Parathyroid adenoma (tissue), 2 donors: ENCODE results near the gene ZNF462.

Experiments used
- H2AFZ ChIP-seq: fragments of 300-600 bp; sonication (generic); one replicate; pipeline ENCODE4 v1.7.0; 2017; ENCODE audit warnings: antibody characterized with exemption, mild to moderate bottlenecking
- H3K27ac ChIP-seq: fragments of 300-600 bp; sonication (generic); one replicate; pipeline ENCODE4 v1.7.0; 2017
- H3K27me3 ChIP-seq: fragments of 300-600 bp; sonication (generic); one replicate; pipeline ENCODE4 v1.7.0; 2017; ENCODE audit warnings: low read length; ENCODE audit not compliant: control insufficient read depth, insufficient read depth
- H3K36me3 ChIP-seq: fragments of 300-600 bp; sonication (generic); one replicate; pipeline ENCODE4 v1.7.0; 2017; ENCODE audit warnings: low read length; ENCODE audit not compliant: control insufficient read depth, insufficient read depth
- H3K4me1 ChIP-seq: fragments of 300-600 bp; sonication (generic); one replicate; pipeline ENCODE4 v1.7.0; 2017; ENCODE audit warnings: control low read depth
- H3K4me2 ChIP-seq: fragments of 300-600 bp; sonication (generic); one replicate; pipeline ENCODE4 v1.7.0; 2017; ENCODE audit warnings: low read length
- H3K4me3 ChIP-seq: fragments of 300-600 bp; sonication (generic); one replicate; pipeline ENCODE4 v1.7.0; 2017; ENCODE audit warnings: low read depth, low read length
- H3K79me2 ChIP-seq: fragments of 300-600 bp; sonication (generic); one replicate; pipeline ENCODE4 v1.7.0; 2017; ENCODE audit warnings: control low read depth
- H3K9ac ChIP-seq: fragments of 300-600 bp; sonication (generic); one replicate; pipeline ENCODE4 v1.7.0; 2017; ENCODE audit warnings: mild to moderate bottlenecking
- H3K9me3 ChIP-seq: fragments of 300-600 bp; sonication (generic); one replicate; pipeline ENCODE4 v1.7.0; 2017; ENCODE audit warnings: low read length; ENCODE audit not compliant: control insufficient read depth
- CTCF ChIP-seq: fragments of 300-600 bp; sonication (generic); IDR thresholded peaks from one replicate; pipeline ENCODE4 v1.7.0; 2017; ENCODE audit warnings: antibody characterized with exemption, mild to moderate bottlenecking
- donor health status: primary hyperparathyroidism.

The ZNF462 gene

DNA sequence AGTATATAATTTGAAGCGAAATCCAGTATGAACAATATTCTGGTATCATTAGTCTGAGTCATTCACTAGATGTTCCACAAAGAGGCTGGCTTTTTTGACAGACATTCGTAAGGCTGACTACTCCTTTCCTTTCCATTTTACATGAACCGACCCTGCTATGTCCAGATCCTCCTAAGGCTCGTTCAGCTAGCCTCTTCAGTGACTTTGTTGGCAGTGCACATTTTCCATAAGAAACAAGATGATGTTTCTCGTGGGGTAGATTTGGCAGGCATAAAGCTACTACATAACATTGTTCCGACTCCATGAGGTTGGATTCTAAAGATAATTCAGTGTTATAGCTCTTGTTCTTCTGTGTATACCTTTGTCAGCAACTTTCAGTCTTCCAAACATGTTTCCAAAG, 49.0 kb downstream of the ZNF462 start:
- TF ChIP-seq CTCF, result no peak
- Histone ChIP-seq H3K9me3 (no peaks in the 10 kb centered on the region), H3K9ac (no peak overlapping the region), H3K27ac (no peak overlapping the region), H3K79me2 (peaks cover 6% of the 10 kb centered on the region), H3K4me1 (peaks cover 5% of the 10 kb centered on the region), H3K4me3 (no peak overlapping the region), H3K4me2 (peak overlapping the region; percentile 1), H3K36me3 (no peaks in the 10 kb centered on the region), H3K27me3 (no peaks in the 10 kb centered on the region), H2AFZ (no peak overlapping the region)

- no peak overlapping the region for H2AFZ ChIP-seq
- H3K27ac ChIP-seq, result no peak overlapping the region
- H3K36me3 ChIP-seq, result no peaks in the 10 kb centered on the region
- no peak overlapping the region for H3K4me2 ChIP-seq
- TF ChIP-seq CTCF, result no peak
- peaks cover 5% of the 10 kb centered on the region for H3K4me1 ChIP-seq
- peaks cover 6% of the 10 kb centered on the region for H3K79me2 ChIP-seq
- no peak overlapping the region for H3K4me3 ChIP-seq
- no peaks in the 10 kb centered on the region for H3K27me3 ChIP-seq
- no peak overlapping the region for H3K9ac ChIP-seq
- H3K9me3 ChIP-seq, result no peaks in the 10 kb centered on the region
Measured at GRCh38 chr9:106913276-106913675, 50.3 kb downstream of the ZNF462 start.

DNA sequence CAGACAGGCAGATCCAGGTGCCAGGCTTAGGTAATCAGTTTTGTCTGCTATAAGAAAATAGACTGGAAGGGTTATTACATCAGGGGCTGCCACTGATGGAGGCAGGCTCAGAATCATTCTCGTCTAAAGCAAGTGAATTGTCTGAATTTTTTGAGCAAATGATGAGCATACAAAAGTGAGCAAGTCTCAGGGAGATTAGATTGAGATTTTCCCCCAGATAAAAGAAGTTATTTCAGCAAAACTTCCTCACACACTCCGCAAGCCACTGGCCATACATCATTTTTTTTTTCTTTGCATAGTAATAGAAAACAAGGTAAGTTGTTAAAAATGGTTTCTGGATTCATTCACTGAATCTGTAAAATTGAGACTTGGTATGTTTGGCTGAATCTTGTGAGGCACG, 52.9 kb downstream of the ZNF462 start:
- no peaks in the 10 kb centered on the region for H3K27me3 ChIP-seq
- H3K27ac ChIP-seq, result peak overlapping the region; percentile 62
- TF ChIP-seq CTCF, result no peak
- peaks cover 4% of the 10 kb centered on the region for H3K79me2 ChIP-seq
- no peak overlapping the region for H2AFZ ChIP-seq
- no peak overlapping the region for H3K4me2 ChIP-seq
- H3K36me3 ChIP-seq, result no peaks in the 10 kb centered on the region
- H3K9me3 ChIP-seq, result no peaks in the 10 kb centered on the region
- no peak overlapping the region for H3K4me3 ChIP-seq
- no peak overlapping the region for H3K9ac ChIP-seq
- H3K4me1 ChIP-seq, result peaks cover 15% of the 10 kb centered on the region

- Histone ChIP-seq H2AFZ (no peak overlapping the region), H3K4me3 (peak overlapping the region; percentile 13), H3K79me2 (no peaks in the 10 kb centered on the region), H3K9ac (no peak overlapping the region), H3K27ac (peak overlapping the region; percentile 62), H3K27me3 (no peaks in the 10 kb centered on the region), H3K4me1 (peaks cover 18% of the 10 kb centered on the region), H3K4me2 (peak overlapping the region; percentile 40), H3K36me3 (no peaks in the 10 kb centered on the region), H3K9me3 (no peaks in the 10 kb centered on the region)
- no peak for TF ChIP-seq CTCF
Measured at GRCh38 chr9:106916466-106917235, 53.7 kb downstream of the ZNF462 start.
